A549 treated with dexamethasone at 1 μM for 4 hours (cell line): Measurements from ENCODE around the gene MYZAP. TPM values are rescaled to one million over a fixed set of nuclear protein-coding genes. Genes with fewer than 3 reads are reported as not detected.

Experiments
- total RNA-seq: library from RNA; stranded (reverse); fragments of 200-300 nt; extraction: Qiagen RNA extraction; gene quantifications from 5 replicates; pipeline ENCODE4 v1.2.3, GENCODE V29; 2022

MYZAP gene, protein sequence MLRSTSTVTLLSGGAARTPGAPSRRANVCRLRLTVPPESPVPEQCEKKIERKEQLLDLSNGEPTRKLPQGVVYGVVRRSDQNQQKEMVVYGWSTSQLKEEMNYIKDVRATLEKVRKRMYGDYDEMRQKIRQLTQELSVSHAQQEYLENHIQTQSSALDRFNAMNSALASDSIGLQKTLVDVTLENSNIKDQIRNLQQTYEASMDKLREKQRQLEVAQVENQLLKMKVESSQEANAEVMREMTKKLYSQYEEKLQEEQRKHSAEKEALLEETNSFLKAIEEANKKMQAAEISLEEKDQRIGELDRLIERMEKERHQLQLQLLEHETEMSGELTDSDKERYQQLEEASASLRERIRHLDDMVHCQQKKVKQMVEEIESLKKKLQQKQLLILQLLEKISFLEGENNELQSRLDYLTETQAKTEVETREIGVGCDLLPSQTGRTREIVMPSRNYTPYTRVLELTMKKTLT
- total RNA-seq = 0.94 to 1.5 TPM (median 1.3 TPM) in 5 replicates

DNA sequence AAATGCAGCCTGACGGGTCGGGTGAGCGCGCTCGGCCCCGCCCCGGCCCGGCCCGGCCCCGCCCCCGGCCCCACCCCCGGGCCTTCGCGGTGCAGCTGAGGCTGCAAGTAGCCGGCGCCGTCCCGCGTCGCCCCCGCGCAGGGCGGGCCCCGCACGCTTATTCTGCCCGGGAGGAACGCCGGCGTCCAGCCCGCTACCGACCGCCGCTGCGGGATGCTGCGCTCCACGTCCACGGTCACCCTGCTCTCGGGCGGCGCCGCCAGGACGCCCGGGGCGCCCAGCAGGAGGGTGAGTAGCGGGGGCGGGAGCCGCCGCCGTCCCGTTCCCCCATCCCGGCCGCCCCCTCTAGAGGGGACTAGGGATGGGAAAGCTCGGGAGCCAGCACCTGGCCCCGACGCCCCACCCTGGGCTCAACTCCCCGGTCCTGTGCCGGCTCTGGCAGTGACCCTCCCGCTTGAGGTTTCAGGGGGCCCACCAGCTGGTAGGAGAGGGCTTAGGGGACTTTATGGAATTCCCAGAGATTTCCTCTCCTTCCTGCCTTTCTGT lies at the start of gene MYZAP:
Gene MYZAP (plus strand): TSS at position 83 of the 546 bp plus-strand sequence. CDS start 131 bp downstream, at position 214.

GRCh38 chr15:57706405-57707209 lies 114.9 kb downstream of the MYZAP start, which contains the start of gene POLR2M:
POLR2M (plus strand) TSS chr15:57706714; CDS start chr15:57706843, 129 bp downstream.

Other genes starting within 250 kb of the MYZAP start
- 0.60 to 0.80 TPM (median 0.73 TPM) in 5 replicates for gene CGNL1, start 215.4 kb upstream of the MYZAP start, total RNA-seq
- 46.3 to 83.1 TPM (median 59.8 TPM) in 5 replicates for gene POLR2M, start 114.8 kb downstream of the MYZAP start, total RNA-seq